ENCODE data around the gene SRBD1. TPM values are rescaled to one million over a fixed set of nuclear protein-coding genes. Genes with fewer than 3 reads are reported as not detected.

SRBD1 gene
- polyA plus RNA-seq, 1 experiment = 2.7 TPM

DNA sequence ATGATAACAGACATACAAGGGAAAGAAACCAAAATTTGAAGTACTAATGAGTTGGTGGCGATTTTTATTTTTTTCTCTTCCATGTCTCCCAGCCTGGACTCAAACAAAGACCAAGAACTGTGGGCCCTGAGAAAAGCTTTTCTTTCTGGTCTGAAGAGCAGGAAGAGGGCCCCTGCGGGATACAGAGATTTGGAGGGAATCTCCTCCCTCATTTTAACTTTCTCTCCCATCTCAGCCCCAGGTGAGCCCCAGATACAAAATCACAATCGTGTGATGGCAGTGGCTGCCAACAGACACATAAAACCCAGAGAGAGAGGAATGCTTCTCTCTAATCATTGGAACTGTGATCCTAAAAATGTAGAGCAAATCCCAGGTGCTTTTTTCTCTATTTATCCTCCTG is 20.9 kb upstream of the SRBD1 start:
- no peak for DNase-seq (ENCODE audit: low read depth)
- Histone ChIP-seq H3K36me3 (ENCODE audit: control insufficient read depth, insufficient read depth, low read length) (no peaks in the 10 kb centered on the region), H3K4me3 (ENCODE audit: low read depth, low read length) (no peak overlapping the region), H3K27me3 (ENCODE audit: control insufficient read depth, insufficient read depth, low read length) (peaks cover 9% of the 10 kb centered on the region)
- ChIA-PET POLR2A (no interaction called here), CTCF (no interaction called here)
- TF ChIP-seq, protein P1, sequence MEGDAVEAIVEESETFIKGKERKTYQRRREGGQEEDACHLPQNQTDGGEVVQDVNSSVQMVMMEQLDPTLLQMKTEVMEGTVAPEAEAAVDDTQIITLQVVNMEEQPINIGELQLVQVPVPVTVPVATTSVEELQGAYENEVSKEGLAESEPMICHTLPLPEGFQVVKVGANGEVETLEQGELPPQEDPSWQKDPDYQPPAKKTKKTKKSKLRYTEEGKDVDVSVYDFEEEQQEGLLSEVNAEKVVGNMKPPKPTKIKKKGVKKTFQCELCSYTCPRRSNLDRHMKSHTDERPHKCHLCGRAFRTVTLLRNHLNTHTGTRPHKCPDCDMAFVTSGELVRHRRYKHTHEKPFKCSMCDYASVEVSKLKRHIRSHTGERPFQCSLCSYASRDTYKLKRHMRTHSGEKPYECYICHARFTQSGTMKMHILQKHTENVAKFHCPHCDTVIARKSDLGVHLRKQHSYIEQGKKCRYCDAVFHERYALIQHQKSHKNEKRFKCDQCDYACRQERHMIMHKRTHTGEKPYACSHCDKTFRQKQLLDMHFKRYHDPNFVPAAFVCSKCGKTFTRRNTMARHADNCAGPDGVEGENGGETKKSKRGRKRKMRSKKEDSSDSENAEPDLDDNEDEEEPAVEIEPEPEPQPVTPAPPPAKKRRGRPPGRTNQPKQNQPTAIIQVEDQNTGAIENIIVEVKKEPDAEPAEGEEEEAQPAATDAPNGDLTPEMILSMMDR (IDR thresholded peaks at IDR 0.05; ENCODE audit: insufficient read depth, low read depth, low read length) = no peak

DNA sequence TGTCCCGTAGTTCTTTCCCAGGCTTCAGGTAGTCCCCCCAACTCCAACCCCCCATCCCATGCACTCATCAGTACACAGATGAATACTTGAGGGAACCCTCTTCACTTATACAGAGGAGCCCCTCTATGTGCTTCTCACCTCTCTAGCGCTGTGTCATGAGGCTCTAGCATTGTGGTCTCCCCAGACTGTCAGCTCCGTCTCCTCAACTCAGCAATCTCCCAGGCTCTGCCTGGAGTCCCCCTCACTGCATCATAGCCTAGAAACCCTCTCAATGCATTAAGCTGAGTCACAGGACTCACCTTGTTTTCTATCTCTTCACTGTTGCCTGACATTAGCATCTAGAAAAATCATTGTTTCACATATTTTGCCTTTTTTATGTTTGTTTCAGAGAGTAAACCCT is 20.3 kb upstream of the SRBD1 start:
- Histone ChIP-seq H3K4me3 (ENCODE audit: low read depth, low read length) (no peak overlapping the region), H3K27me3 (ENCODE audit: control insufficient read depth, insufficient read depth, low read length) (peaks cover 9% of the 10 kb centered on the region), H3K36me3 (ENCODE audit: control insufficient read depth, insufficient read depth, low read length) (no peaks in the 10 kb centered on the region)
- ChIA-PET CTCF (no interaction called here), POLR2A (no interaction called here)
- TF ChIP-seq, protein P1 (IDR thresholded peaks at IDR 0.05; ENCODE audit: insufficient read depth, low read depth, low read length) = no peak
- no peak for DNase-seq (ENCODE audit: low read depth)

DNA sequence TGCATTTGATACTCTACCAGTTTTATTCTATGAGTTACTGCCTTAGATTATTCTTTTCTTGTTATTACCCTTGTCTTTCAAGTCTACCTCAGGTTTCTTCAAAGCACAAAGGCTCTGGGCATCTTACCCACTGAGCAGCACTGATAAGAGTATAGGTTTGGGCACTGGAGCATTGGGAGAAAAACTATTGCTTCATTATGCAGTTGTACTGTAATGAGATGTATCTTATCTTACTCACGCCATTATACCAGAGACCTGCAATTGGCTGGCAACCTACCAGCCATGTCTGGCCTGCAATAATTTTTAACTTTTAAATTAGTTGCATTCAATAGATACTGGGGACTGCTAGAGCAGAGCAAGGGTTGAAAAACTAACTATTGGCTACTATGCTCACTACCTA is 18.9 kb upstream of the SRBD1 start:
- Histone ChIP-seq H3K36me3 (ENCODE audit: control insufficient read depth, insufficient read depth, low read length) (no peaks in the 10 kb centered on the region), H3K4me3 (ENCODE audit: low read depth, low read length) (no peak overlapping the region), H3K27me3 (ENCODE audit: control insufficient read depth, insufficient read depth, low read length) (peaks cover 9% of the 10 kb centered on the region)
- TF ChIP-seq, protein P1 (IDR thresholded peaks at IDR 0.05; ENCODE audit: insufficient read depth, low read depth, low read length) = no peak
- ChIA-PET CTCF (interaction anchor here (1.4 kb wide), 1 partner anchor 13 kb away, joined by 3 read pairs; no protein-coding TSS in a partner anchor), POLR2A (no interaction called here)
- no peak for DNase-seq (ENCODE audit: low read depth)

DNA sequence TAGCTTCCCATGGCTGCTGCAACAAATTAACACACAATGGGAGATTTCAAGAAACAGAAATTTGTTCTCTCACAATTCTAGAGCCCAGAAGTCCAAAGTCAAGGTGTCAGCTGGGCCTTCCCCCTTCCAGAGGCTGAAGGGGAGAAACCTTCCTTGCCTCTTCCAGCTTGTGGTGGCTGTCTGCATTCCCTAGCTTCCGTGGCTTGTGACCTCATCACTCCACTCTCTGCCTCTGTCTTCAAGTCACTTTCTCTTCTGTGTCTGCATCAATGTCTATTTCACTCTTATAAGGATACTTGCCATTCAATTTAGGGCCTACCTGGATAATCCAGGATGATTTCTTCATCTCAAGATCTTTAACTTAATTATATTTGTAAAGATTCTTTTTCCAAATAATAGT is 16.8 kb upstream of the SRBD1 start:
- DNase-seq (ENCODE audit: low read depth) = no peak
- POLR2A ChIA-PET = interaction anchor here (0.7 kb wide), 1 partner anchor 17 kb away, joined by 8 read pairs; the partner anchor contains the start of gene SRBD1
- CTCF ChIA-PET = interaction anchor here (0.7 to 0.9 kb wide), 3 partner anchors 9 to 502 kb away, joined by 3 to 4 read pairs (median 3); no protein-coding TSS in a partner anchor
- TF ChIP-seq, protein P1 (IDR thresholded peaks at IDR 0.05; ENCODE audit: insufficient read depth, low read depth, low read length) = no peak
- Histone ChIP-seq H3K36me3 (ENCODE audit: control insufficient read depth, insufficient read depth, low read length) (no peaks in the 10 kb centered on the region), H3K27me3 (ENCODE audit: control insufficient read depth, insufficient read depth, low read length) (peaks cover 9% of the 10 kb centered on the region), H3K4me3 (ENCODE audit: low read depth, low read length) (no peak overlapping the region)

DNA sequence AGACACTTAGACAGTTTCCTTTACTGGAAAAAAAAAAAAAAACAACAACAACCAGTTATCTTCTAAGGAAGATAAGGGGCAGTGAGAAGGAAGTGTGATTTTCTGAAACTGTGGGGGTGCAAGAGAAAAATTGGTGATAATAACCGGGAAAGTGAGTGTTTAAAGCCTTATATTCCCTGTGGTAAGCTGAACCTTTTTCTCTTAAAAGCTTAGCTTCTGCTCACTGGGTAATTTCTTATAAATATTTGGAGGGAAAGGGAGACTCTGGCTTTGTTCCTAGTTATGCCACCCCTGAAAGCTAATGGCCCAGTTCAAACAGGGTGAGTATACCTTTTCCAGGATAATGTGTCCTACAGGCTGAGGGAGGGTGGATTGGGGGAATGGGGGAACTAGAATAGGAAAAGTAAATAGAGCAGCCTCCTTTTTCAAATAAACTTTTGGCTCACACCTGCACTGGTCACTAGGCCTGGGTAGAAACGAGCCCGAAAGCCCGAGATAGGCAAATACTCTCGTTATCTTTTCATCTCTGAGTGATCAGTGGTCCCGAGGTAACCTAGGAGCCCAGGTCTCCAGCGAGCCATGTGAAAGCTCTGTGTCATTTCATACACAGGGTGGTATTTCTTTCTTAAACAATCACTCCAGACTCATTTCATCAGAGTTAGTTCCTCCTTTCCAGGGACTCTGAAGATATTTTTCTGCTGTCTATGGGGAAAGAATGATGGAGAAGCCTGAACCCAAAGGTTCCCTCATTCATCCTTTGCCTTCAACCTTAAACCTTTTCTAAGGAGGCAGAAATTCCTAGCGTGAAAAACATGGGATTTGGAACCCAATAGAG is 15.5 kb upstream of the SRBD1 start:
- CTCF ChIA-PET = interaction anchor here (0.6 kb wide), 2 partner anchors 17 to 387 kb away, joined by 3 to 4 read pairs; no protein-coding TSS in a partner anchor
- TF ChIP-seq, protein P1 (IDR thresholded peaks at IDR 0.05; ENCODE audit: insufficient read depth, low read depth, low read length) = no peak
- POLR2A ChIA-PET = no interaction called here
- DNase-seq (ENCODE audit: low read depth) = no peak
- Histone ChIP-seq H3K4me3 (ENCODE audit: low read depth, low read length) (no peak overlapping the region), H3K27me3 (ENCODE audit: control insufficient read depth, insufficient read depth, low read length) (peaks cover 5% of the 10 kb centered on the region), H3K36me3 (ENCODE audit: control insufficient read depth, insufficient read depth, low read length) (no peaks in the 10 kb centered on the region)

All from BJ (cell line).